Hepatocyte (in vitro differentiated cells): ENCODE results near the gene RAB3IL1.

ENCODE experiments used
- EZH2 ChIP-seq: fragments of 200-600 bp; sonication (generic); IDR thresholded peaks from 2 replicates; pipeline ENCODE4 v1.6.1; 2016; ENCODE audit warnings: antibody characterized with exemption, mild to moderate bottlenecking, borderline replicate concordance
- TF ChIP-seq, protein P1 (sequence below): fragments of 200-600 bp; sonication (generic); IDR thresholded peaks from 2 replicates; pipeline ENCODE4 v1.5.1; 2016; ENCODE audit warnings: antibody characterized with exemption, mild to moderate bottlenecking; ENCODE audit not compliant: poor library complexity

DNA sequence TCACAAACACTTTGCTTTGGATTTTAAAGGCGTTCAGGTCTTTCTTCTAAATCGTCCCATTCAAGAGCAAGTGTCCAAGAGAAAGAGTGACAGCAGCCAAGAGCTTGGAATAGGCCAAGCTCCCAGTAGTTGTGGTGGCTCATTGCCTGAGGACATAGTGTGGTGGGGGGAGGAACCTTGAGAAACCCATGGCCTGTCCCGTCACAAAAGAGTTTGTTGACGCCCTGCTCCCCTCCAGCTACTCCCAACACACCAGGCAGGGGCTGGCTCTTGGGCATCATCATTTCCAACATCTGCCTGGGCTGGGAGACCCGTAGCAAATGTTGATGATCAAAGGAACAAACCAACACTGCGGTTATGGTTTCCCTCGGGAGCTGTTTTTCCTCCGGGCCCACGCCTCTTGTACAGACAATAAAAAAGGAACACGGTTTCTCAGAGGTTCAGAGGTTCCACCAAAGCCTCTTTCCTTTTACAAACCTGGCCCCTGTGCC is 46.8 kb downstream of the RAB3IL1 start:
- TF ChIP-seq, protein P1, sequence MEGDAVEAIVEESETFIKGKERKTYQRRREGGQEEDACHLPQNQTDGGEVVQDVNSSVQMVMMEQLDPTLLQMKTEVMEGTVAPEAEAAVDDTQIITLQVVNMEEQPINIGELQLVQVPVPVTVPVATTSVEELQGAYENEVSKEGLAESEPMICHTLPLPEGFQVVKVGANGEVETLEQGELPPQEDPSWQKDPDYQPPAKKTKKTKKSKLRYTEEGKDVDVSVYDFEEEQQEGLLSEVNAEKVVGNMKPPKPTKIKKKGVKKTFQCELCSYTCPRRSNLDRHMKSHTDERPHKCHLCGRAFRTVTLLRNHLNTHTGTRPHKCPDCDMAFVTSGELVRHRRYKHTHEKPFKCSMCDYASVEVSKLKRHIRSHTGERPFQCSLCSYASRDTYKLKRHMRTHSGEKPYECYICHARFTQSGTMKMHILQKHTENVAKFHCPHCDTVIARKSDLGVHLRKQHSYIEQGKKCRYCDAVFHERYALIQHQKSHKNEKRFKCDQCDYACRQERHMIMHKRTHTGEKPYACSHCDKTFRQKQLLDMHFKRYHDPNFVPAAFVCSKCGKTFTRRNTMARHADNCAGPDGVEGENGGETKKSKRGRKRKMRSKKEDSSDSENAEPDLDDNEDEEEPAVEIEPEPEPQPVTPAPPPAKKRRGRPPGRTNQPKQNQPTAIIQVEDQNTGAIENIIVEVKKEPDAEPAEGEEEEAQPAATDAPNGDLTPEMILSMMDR: no peak
- no peak for TF ChIP-seq EZH2
